Heart left ventricle (tissue), 13 donors: ENCODE results near the gene KRTAP4-16.

Experiments
- POLR2A ChIP-seq, 2 donors: fragments of 450-650 bp; IDR thresholded peaks; one replicate each; pipeline ENCODE4 v1.6.1; 2017; ENCODE audit warnings: antibody characterized with exemption in 2 of 2, mild to moderate bottlenecking in 2 of 2, moderate library complexity in 2 of 2
- TF ChIP-seq, protein P1 (sequence below), 12 donors: fragments of 200-600 bp; sonication (generic) in 4 of 12; IDR thresholded peaks; one replicate each; pipeline versions ENCODE4 v1.5.0 to v1.8.0; 2018 to 2022; ENCODE audit warnings: antibody characterized with exemption in 12 of 12, mild to moderate bottlenecking in 5 of 12
- donor health status: ischemic (EF 13 %, LVEDD 7.1; RV severe dilation, severe dysfunction).
- donor health status: DM: no; HTN: yes; CAD: no.
- donor health status: DM: no; HTN: no; CAD: no.
- donor health status: ischemic (EF 25% LVEDD 6.9; RV normal size, moderate dysfunction).
- donor health status: ischemic (EF 25% LVEDD 5.7; RV mildly dilated, moderate dysfunction).
- donor health status: ischemic (EF 35%, LVEDD 5.7; RV mildly dilated, moderate dysfunction).
- donor health status: nonischemic (EF 11% LVEDD 7.7; RV severe dilation, severe dysfunction).
- donor health status: DM: yes; HTN: yes; CAD: no.
- donor health status: PGD.
- donor health status: ischemic (EF 29% LVEDD 5.4; RV normal size, mild dysfunction).
- donor health status: nonischemic (EF 23%, LVEDD 6.1; RV moderate dilation, normal function).

DNA sequence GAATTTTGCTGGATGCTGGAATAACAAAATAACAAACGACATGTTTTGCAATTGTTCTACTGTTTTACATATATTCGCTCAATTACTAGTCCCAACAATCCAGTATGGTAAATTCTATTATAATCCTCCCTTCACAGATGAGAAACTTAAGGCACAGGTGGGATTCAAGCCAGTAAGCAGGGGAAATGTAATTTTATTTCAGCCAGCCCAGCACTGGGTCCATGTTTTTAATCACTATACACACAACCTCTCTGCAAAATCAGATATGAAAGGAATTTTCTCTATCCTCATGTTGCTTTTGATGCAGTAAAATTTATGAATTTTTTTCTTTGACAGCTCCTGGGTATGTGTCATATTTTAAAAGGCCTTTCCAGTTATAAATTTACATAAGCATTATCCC lies 43.3 kb upstream of the KRTAP4-16 start:
- TF ChIP-seq, protein P1, sequence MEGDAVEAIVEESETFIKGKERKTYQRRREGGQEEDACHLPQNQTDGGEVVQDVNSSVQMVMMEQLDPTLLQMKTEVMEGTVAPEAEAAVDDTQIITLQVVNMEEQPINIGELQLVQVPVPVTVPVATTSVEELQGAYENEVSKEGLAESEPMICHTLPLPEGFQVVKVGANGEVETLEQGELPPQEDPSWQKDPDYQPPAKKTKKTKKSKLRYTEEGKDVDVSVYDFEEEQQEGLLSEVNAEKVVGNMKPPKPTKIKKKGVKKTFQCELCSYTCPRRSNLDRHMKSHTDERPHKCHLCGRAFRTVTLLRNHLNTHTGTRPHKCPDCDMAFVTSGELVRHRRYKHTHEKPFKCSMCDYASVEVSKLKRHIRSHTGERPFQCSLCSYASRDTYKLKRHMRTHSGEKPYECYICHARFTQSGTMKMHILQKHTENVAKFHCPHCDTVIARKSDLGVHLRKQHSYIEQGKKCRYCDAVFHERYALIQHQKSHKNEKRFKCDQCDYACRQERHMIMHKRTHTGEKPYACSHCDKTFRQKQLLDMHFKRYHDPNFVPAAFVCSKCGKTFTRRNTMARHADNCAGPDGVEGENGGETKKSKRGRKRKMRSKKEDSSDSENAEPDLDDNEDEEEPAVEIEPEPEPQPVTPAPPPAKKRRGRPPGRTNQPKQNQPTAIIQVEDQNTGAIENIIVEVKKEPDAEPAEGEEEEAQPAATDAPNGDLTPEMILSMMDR (IDR thresholded peaks at IDR 0.05): no peak
- TF ChIP-seq POLR2A (IDR thresholded peaks at IDR 0.05): no peak
